ENCODE data around the gene ENOX1.
"Not testable (repeated sequence)": the region's sequence is repeated elsewhere in the genome, so short reads cannot be mapped to it uniquely, and the experiment has no call there.

The ENOX1 gene

DNA sequence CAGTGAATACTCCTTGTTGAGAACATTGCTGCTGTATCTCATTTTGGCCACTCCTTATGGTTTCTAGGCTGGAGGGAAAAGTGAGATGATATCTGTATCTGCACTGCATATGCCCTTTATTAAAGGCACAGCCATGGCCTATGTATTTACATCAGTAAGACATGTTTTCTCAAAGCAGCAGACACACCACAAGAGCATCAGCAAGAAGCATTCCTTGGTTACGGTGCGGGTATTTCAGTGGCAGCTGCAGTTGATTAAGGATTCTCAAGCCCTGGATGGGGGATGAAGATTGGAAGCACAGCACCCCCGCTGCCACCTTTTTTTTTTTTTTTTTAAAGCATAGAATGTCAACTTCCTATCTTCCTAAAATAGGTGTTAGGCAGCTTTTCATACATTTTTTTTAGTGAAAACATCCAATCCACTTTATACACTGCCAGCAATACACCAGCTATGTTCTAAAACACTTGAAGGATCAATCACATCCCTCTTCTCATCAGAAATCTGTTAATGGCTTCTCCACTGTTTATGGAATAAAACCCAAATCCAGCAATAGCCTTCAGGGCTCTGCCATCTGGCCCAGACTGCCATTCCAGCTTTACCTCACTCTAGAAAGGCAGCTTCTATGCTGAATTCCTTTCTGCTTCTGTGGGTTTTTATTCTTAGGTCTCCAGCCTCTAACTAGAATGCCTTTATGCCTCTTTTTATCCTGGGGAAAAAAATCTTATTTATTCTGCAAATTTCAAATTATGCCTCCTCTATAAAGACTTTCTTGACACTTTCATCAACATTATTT, 432.4 kb downstream of the ENOX1 start:
- no peak for DNase-seq (ENCODE audit: low read depth)
- TF ChIP-seq, protein P1, sequence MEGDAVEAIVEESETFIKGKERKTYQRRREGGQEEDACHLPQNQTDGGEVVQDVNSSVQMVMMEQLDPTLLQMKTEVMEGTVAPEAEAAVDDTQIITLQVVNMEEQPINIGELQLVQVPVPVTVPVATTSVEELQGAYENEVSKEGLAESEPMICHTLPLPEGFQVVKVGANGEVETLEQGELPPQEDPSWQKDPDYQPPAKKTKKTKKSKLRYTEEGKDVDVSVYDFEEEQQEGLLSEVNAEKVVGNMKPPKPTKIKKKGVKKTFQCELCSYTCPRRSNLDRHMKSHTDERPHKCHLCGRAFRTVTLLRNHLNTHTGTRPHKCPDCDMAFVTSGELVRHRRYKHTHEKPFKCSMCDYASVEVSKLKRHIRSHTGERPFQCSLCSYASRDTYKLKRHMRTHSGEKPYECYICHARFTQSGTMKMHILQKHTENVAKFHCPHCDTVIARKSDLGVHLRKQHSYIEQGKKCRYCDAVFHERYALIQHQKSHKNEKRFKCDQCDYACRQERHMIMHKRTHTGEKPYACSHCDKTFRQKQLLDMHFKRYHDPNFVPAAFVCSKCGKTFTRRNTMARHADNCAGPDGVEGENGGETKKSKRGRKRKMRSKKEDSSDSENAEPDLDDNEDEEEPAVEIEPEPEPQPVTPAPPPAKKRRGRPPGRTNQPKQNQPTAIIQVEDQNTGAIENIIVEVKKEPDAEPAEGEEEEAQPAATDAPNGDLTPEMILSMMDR (IDR thresholded peaks at IDR 0.05; ENCODE audit: control insufficient read depth, extremely low read depth, insufficient read depth): no peak
- H3K4me3 ChIP-seq (ENCODE audit: low read depth, low read length): no peak overlapping the region

GRCh38 chr13:43353631-43354030, 433.1 kb downstream of the ENOX1 start:
- DNase-seq (ENCODE audit: low read depth): no peak
- TF ChIP-seq, protein P1 (IDR thresholded peaks at IDR 0.05; ENCODE audit: control insufficient read depth, extremely low read depth, insufficient read depth): no peak
- no peak overlapping the region for H3K4me3 ChIP-seq (ENCODE audit: low read depth, low read length)

- DNase-seq (ENCODE audit: low read depth): not testable (repeated sequence)
Observed at GRCh38 chr13:43351612-43352011, 435.2 kb downstream of the ENOX1 start.

DNA sequence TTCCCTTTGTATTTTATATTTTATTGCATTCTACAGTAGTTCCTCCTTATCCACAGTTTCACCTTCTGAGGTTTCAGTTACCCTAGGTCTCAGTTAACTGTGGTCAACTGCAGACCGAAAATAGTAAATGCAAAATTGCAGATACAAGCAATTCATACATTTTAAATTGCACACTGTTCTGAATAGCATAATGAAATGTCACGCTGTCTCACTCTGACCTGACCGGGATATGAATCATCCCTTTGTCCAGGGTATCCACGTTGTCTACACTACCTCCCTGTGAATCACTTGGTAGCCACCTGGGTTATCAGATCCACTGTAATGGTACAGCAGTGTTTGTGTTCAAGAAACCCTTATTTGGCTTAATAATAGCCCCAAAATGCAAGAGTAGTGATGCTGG, 438.4 kb downstream of the ENOX1 start:
- no peak for DNase-seq (ENCODE audit: low read depth)
- H3K4me3 ChIP-seq (ENCODE audit: low read depth, low read length): no peak overlapping the region
- TF ChIP-seq, protein P1 (IDR thresholded peaks at IDR 0.05; ENCODE audit: control insufficient read depth, extremely low read depth, insufficient read depth): no peak

More at GRCh38 chr13:43351612-43352011, 435.2 kb downstream of the ENOX1 start:
- H3K4me3 ChIP-seq (ENCODE audit: low read depth, low read length): not testable (repeated sequence)

- TF ChIP-seq, protein P1 (IDR thresholded peaks at IDR 0.05; ENCODE audit: control insufficient read depth, extremely low read depth, insufficient read depth): no peak
- DNase-seq (ENCODE audit: low read depth): no peak
- no peak overlapping the region for H3K4me3 ChIP-seq (ENCODE audit: low read depth, low read length)
Observed at GRCh38 chr13:43347877-43348276, 438.9 kb downstream of the ENOX1 start.

GRCh38 chr13:43346427-43346826, 440.3 kb downstream of the ENOX1 start:
- no peak for DNase-seq (ENCODE audit: low read depth)
- no peak overlapping the region for H3K4me3 ChIP-seq (ENCODE audit: low read depth, low read length)
- TF ChIP-seq, protein P1 (IDR thresholded peaks at IDR 0.05; ENCODE audit: control insufficient read depth, extremely low read depth, insufficient read depth): no peak

DNA sequence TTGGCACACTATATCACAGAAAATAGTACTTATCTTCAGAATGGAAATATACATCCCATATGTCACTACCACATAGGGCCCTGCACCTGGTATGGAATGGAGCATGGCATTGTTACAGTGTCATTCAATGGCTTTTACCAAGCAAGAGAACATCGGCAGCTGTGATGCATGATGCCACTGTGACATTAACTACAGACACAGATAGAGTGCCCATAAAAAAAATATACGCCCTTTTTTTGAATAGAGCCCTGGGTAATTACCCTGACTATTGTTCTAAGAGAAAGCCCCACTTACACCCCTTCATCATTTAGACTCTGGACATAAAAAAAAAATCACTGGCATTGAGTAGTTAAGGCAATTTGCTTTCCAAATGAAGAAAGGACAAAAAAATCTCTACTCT, 443.1 kb downstream of the ENOX1 start:
- H3K4me3 ChIP-seq (ENCODE audit: low read depth, low read length): no peak overlapping the region
- DNase-seq (ENCODE audit: low read depth): no peak
- TF ChIP-seq, protein P1 (IDR thresholded peaks at IDR 0.05; ENCODE audit: control insufficient read depth, extremely low read depth, insufficient read depth): no peak
